OCI-LY1 (cell line): ENCODE results near the gene TNFRSF12A.

Experiments used
- H2AFZ ChIP-seq: fragments of 200-600 bp; sonication (generic), shearing (Covaris generic); 2 replicates; pipeline ENCODE4 v1.6.0; 2014; ENCODE audit warnings: antibody characterized with exemption, mild to moderate bottlenecking, low read length
- H3F3A ChIP-seq: fragments of 200-600 bp; sonication (generic), shearing (Covaris generic); 2 replicates; pipeline ENCODE4 v1.6.0; 2014; ENCODE audit warnings: mild to moderate bottlenecking, antibody characterized with exemption, low read length, moderate library complexity; ENCODE audit not compliant: insufficient read depth
- H3K27ac ChIP-seq: fragments of 200-600 bp; sonication (generic); 2 replicates; pipeline ENCODE4 v1.5.1; 2014; ENCODE audit warnings: low read length, mixed run types, mild to moderate bottlenecking, low read depth; ENCODE audit not compliant: poor library complexity, severe bottlenecking
- H3K27me3 ChIP-seq: fragments of 200-600 bp; sonication (generic); 2 replicates; pipeline ENCODE4 v1.6.0; 2014; ENCODE audit warnings: antibody characterized with exemption, mild to moderate bottlenecking, low read length, moderate library complexity; ENCODE audit not compliant: insufficient read depth
- H3K36me3 ChIP-seq: fragments of 200-600 bp; sonication (generic); 2 replicates; pipeline ENCODE4 v1.6.1; 2014; ENCODE audit warnings: mild to moderate bottlenecking, antibody characterized with exemption, low read length, moderate library complexity, mixed read lengths; ENCODE audit not compliant: insufficient read depth
- H3K4me1 ChIP-seq: fragments of 200-600 bp; sonication (generic); 2 replicates; pipeline ENCODE4 v1.5.1; 2014; ENCODE audit warnings: mild to moderate bottlenecking, low read length, moderate library complexity; ENCODE audit not compliant: insufficient read depth, severe bottlenecking
- H3K4me2 ChIP-seq: fragments of 200-600 bp; sonication (generic), shearing (Covaris generic); 2 replicates; pipeline ENCODE4 v1.6.1; 2014; ENCODE audit warnings: low read length
- H3K4me3 ChIP-seq: fragments of 200-600 bp; sonication (generic); 2 replicates; pipeline ENCODE4 v1.5.1; 2014; ENCODE audit warnings: low read length, low read depth, mild to moderate bottlenecking, mixed read lengths; ENCODE audit not compliant: poor library complexity, severe bottlenecking
- H3K79me2 ChIP-seq: fragments of 200-600 bp; shearing (Covaris generic); 2 replicates; pipeline ENCODE4 v1.6.1; 2016; ENCODE audit warnings: mixed run types, low read length, mixed read lengths; ENCODE audit not compliant: insufficient read depth
- H3K9ac ChIP-seq: fragments of 200-600 bp; sonication (generic), shearing (Covaris generic); 2 replicates; pipeline ENCODE4 v1.6.1; 2014; ENCODE audit warnings: mild to moderate bottlenecking, low read length, mixed read lengths
- H3K9me2 ChIP-seq: fragments of 200-600 bp; sonication (generic), shearing (Covaris generic); 2 replicates; pipeline ENCODE4 v1.6.1; 2014; ENCODE audit warnings: low read depth, mild to moderate bottlenecking, low read length, mixed read lengths
- H3K9me3 ChIP-seq: fragments of 200-600 bp; shearing (Covaris generic); 2 replicates; pipeline ENCODE4 v1.6.1; 2014; ENCODE audit warnings: low read length, mixed read lengths
- H4K20me1 ChIP-seq: fragments of 200-600 bp; sonication (generic), shearing (Covaris generic); 2 replicates; pipeline ENCODE4 v1.6.0; 2016; ENCODE audit warnings: mild to moderate bottlenecking, low read length; ENCODE audit not compliant: insufficient read depth
- EZH2 ChIP-seq: fragments of 200-600 bp; sonication (generic), shearing (Covaris generic); IDR thresholded peaks from 2 replicates; pipeline ENCODE4 v1.8.0; 2017; ENCODE audit warnings: borderline replicate concordance, mixed run types, mild to moderate bottlenecking, antibody characterized with exemption, low read length, moderate library complexity, mixed read lengths
- TF ChIP-seq, protein P1 (sequence below): fragments of 200-600 bp; sonication (generic), shearing (Covaris generic); IDR thresholded peaks from 2 replicates; pipeline ENCODE4 v1.5.1; 2017; ENCODE audit warnings: mild to moderate bottlenecking, antibody characterized with exemption, low read length, moderate library complexity, mixed read lengths

Gene TNFRSF12A

DNA sequence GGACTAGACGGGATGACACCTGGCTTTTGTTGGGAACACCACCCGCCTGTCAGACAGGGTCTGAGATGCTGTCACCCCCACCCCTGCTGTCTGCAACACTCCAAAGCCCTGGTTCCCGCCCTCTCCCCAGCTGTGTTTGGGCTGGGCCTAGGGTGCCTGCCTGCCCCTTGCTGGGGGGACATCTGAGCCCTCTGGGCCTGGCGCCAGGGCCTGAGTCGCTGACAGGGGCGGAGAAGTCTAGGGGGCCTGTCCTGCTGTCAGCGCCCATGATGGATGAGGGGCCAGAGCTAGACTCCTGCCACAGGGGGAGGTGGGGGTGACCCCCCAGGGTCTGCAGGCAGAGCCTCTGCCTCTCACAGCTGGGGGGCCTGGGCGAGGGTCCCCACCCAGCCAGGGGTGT, 32.3 kb upstream of the TNFRSF12A start:
- Histone ChIP-seq H3K27me3 (peaks cover 3% of the 10 kb centered on the region; the same call in 1 of the 2 replicates), H3K4me3 (no peak overlapping the region), H2AFZ (no peak overlapping the region), H3K4me1 (peaks cover 11% of the 10 kb centered on the region), H3K4me2 (no peak overlapping the region), H3K27ac (no peak overlapping the region), H3K79me2 (no peaks in the 10 kb centered on the region), H3K9ac (no peak overlapping the region), H3K36me3 (no peaks in the 10 kb centered on the region), H3K9me2 (no peaks in the 10 kb centered on the region), H3F3A (no peaks in the 10 kb centered on the region), H3K9me3 (no peaks in the 10 kb centered on the region), H4K20me1 (no peaks in the 10 kb centered on the region)
- no peak for TF ChIP-seq EZH2

DNA sequence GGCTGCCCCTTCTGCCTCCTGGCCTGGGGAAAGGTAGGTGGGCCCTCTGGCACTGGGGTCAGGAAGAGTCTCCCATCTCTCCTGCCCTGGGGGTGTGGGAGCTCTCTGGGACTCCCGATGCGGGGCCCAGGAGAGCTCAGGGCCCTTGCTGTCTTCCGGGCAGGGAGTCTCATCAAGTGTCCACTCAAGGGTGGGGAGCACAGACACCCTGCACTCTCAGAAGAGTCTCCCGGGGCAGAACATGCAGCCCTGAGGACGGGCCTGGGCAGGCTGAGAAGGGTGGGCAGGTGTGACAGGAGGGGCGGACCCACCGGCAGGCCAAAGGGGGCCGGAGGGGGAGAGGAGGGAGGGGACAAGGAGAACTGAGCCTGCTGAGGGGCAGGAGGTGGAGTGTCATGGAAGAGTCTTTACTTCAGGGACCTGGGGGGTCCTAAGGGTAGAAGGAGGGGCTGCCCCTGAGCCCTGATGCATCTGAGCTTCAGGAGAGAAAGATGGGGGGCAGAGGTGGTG, 31.5 kb upstream of the TNFRSF12A start:
- no peak overlapping the region for H3K27ac ChIP-seq

DNA sequence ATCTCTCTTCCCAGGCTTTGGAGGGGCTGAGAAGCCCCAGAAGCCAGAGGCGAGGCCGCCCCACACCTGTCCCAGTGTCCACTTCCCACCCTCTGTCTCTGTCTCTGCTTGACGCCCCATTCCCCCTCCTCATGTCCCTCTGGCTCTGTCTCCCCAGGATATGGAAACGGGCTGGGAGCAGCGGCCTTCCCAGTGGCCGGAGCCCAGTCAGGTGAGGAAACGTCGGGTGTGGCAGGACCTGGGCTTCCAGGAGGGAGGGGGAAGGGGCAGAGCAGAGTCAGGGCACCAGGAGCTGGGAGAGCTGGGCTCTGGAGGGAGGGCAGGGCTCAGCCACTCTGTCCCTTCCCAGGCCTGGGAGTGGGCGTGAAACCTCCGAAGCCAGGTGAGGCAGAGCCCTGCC, 29.3 kb upstream of the TNFRSF12A start:
- H3K79me2 ChIP-seq = no peaks in the 10 kb centered on the region
- peaks cover 3% of the 10 kb centered on the region; the same call in 1 of the 2 replicates for H3K27me3 ChIP-seq
- H3K4me1 ChIP-seq = no peaks in the 10 kb centered on the region
- H3K27ac ChIP-seq = no peak overlapping the region
- H2AFZ ChIP-seq = no peak overlapping the region
- no peaks in the 10 kb centered on the region for H3K36me3 ChIP-seq
- no peak overlapping the region for H3K9ac ChIP-seq
- H3K4me2 ChIP-seq = no peak overlapping the region
- TF ChIP-seq, protein P1, sequence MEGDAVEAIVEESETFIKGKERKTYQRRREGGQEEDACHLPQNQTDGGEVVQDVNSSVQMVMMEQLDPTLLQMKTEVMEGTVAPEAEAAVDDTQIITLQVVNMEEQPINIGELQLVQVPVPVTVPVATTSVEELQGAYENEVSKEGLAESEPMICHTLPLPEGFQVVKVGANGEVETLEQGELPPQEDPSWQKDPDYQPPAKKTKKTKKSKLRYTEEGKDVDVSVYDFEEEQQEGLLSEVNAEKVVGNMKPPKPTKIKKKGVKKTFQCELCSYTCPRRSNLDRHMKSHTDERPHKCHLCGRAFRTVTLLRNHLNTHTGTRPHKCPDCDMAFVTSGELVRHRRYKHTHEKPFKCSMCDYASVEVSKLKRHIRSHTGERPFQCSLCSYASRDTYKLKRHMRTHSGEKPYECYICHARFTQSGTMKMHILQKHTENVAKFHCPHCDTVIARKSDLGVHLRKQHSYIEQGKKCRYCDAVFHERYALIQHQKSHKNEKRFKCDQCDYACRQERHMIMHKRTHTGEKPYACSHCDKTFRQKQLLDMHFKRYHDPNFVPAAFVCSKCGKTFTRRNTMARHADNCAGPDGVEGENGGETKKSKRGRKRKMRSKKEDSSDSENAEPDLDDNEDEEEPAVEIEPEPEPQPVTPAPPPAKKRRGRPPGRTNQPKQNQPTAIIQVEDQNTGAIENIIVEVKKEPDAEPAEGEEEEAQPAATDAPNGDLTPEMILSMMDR = no peak
- no peak for TF ChIP-seq EZH2
- H3F3A ChIP-seq = no peaks in the 10 kb centered on the region
- H3K9me2 ChIP-seq = no peaks in the 10 kb centered on the region
- no peaks in the 10 kb centered on the region for H4K20me1 ChIP-seq
- H3K4me3 ChIP-seq = no peak overlapping the region
- H3K9me3 ChIP-seq = no peaks in the 10 kb centered on the region

More for the DNA sequence above, 31.5 kb upstream of the TNFRSF12A start:
- Histone ChIP-seq H3K79me2 (no peaks in the 10 kb centered on the region), H2AFZ (no peak overlapping the region), H3K4me2 (no peak overlapping the region), H3K27me3 (peaks cover 3% of the 10 kb centered on the region; the same call in 1 of the 2 replicates), H3F3A (no peaks in the 10 kb centered on the region), H4K20me1 (no peaks in the 10 kb centered on the region), H3K4me1 (peaks cover 5% of the 10 kb centered on the region), H3K36me3 (no peaks in the 10 kb centered on the region), H3K4me3 (no peak overlapping the region), H3K9me3 (no peaks in the 10 kb centered on the region), H3K9ac (no peak overlapping the region), H3K9me2 (no peaks in the 10 kb centered on the region)
- TF ChIP-seq, protein P1 = no peak
- TF ChIP-seq EZH2 = no peak

DNA sequence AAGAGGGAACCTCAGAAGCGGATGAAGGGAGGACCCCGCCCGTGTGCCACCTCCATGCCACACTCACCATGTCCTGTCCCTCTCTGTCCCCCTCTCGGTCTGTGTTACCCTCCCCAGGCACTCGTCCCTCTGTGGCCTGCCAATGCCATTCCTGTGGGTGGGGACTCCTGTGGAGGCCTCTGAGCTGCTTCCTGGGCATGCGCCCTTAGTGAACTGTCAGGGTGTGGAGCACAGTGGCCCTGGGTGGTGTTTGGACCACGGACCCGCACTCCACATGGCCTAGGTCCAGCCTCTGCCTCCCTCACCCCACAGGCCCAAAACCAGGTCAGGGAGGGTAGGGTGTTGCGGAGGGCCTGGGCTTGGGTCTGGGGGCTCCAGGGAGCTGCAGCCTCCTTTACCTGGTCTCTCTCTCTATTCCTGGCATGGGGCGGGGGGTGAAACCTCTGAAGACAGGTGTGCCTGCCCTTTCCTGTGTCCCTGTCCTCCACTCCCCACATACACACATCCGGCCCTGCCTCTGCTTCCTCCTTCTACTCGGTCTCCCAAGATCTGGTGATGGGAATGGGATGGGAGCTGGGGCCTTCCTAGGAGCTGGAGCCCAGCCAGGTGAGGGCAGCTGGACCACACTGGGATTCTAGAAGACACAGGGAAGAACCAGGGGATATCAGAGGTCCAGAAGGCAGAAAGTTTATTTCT, 28.5 kb upstream of the TNFRSF12A start:
- Histone ChIP-seq H2AFZ (no peak overlapping the region), H3K27ac (no peak overlapping the region), H3K4me2 (no peak overlapping the region), H3F3A (no peaks in the 10 kb centered on the region), H3K9ac (no peak overlapping the region), H3K36me3 (no peaks in the 10 kb centered on the region), H4K20me1 (no peaks in the 10 kb centered on the region), H3K4me1 (no peaks in the 10 kb centered on the region), H3K27me3 (peaks cover under 1% of the 10 kb centered on the region; the same call in 1 of the 2 replicates), H3K9me2 (no peaks in the 10 kb centered on the region), H3K4me3 (no peak overlapping the region), H3K79me2 (no peaks in the 10 kb centered on the region), H3K9me3 (no peaks in the 10 kb centered on the region)
- TF ChIP-seq, protein P1 = no peak
- no peak for TF ChIP-seq EZH2
